K562 (cell line): ENCODE measurements around the gene GPATCH2L. TPM values are rescaled to one million over a fixed set of nuclear protein-coding genes. Genes with fewer than 3 reads are reported as not detected.

Experiments used
- ATF1 ChIP-seq, 2 experiments: fragments of 450-650 bp in 1 of 2; IDR thresholded peaks; 2 replicates each; pipeline ENCODE4 v1.6.1; 2016; ENCODE audit warnings: missing compliant biosample characterization in 1 of 2, missing genetic modification characterization in 1 of 2
- BACH1 ChIP-seq: fragments of 200-800 bp; sonication (Bioruptor generic); IDR thresholded peaks from 2 replicates; pipeline ENCODE4 v1.6.1; 2016; ENCODE audit warnings: missing genetic modification characterization, missing compliant biosample characterization
- DDX20 ChIP-seq: fragments of 450-650 bp; IDR thresholded peaks from 2 replicates; pipeline ENCODE4 v1.6.1; 2016; ENCODE audit warnings: missing genetic modification characterization, low read depth, mild to moderate bottlenecking, missing compliant biosample characterization, moderate library complexity
- DMBX1 ChIP-seq: fragments of 250-450 bp; sonication (Bioruptor Pico); IDR thresholded peaks from 2 replicates; pipeline ENCODE4 v1.8.0; 2022; ENCODE audit warnings: inconsistent platforms, mild to moderate bottlenecking, moderate library complexity, borderline replicate concordance
- GATA2 ChIP-seq: sonication (generic); formaldehyde crosslinking; IDR thresholded peaks from 2 replicates; pipeline ENCODE4 v1.4.0; 2020; ENCODE audit warnings: mild to moderate bottlenecking, missing genetic modification reagents
- HCFC1 ChIP-seq: IDR thresholded peaks from 2 replicates; pipeline ENCODE4 v1.6.1; 2012; ENCODE audit warnings: low read depth, low read length, improper control_type of control experiment
- HSF4 ChIP-seq: fragments of 250-450 bp; sonication (Bioruptor Pico); IDR thresholded peaks from 2 replicates; pipeline ENCODE4 v2.1.2; 2022; ENCODE audit warnings: mild to moderate bottlenecking, moderate library complexity, borderline replicate concordance
- JUND ChIP-seq, 2 experiments: IDR thresholded peaks; 2 replicates in 1 of 2; 3 replicates in 1 of 2; pipeline ENCODE4 v1.6.1; 2011; ENCODE audit warnings: borderline replicate concordance in 2 of 2, low read depth in 2 of 2, low read length in 2 of 2, improper control_type of control experiment in 1 of 2, missing biosample characterization in 1 of 2, missing genetic modification characterization in 1 of 2, missing genetic modification reagents in 1 of 2
- MYC ChIP-seq, 2 experiments: fragments of 250-450 bp in 1 of 2; sonication (Bioruptor Pico) in 1 of 2; IDR thresholded peaks; 2 replicates each; pipeline versions ENCODE4 v1.5.1 to v1.6.1; 2012 to 2021; ENCODE audit warnings: low read depth in 2 of 2, borderline replicate concordance in 1 of 2, improper control_type of control experiment in 1 of 2, low read length in 1 of 2, mild to moderate bottlenecking in 1 of 2, moderate library complexity in 1 of 2
- NFRKB ChIP-seq: fragments of 450-650 bp; IDR thresholded peaks from 2 replicates; pipeline ENCODE4 v1.6.1; 2016; ENCODE audit warnings: low read depth
- NFYB ChIP-seq: IDR thresholded peaks from 2 replicates; pipeline ENCODE4 v1.6.1; 2011; ENCODE audit warnings: mild to moderate bottlenecking, moderate library complexity; ENCODE audit not compliant: insufficient read length; ENCODE audit errors: extremely low read depth
- POLR2A ChIP-seq: fragments of 450-650 bp; conservative IDR thresholded peaks from 2 replicates; pipeline ENCODE4 v1.6.1; 2016
- RAD51 ChIP-seq: fragments of 450-650 bp; IDR thresholded peaks from 2 replicates; pipeline ENCODE4 v1.7.1; 2016; ENCODE audit warnings: low read depth, mild to moderate bottlenecking, borderline replicate concordance
- SOX6 ChIP-seq: fragments of 450-650 bp; IDR thresholded peaks from 2 replicates; pipeline ENCODE4 v1.6.1; 2014; ENCODE audit warnings: mild to moderate bottlenecking
- polyA plus RNA-seq, 8 experiments: library from polyadenylated mRNA; depleted of rRNA in 4 of 8; stranded (reverse) in 5 of 8; unstranded in 3 of 8; fragments of >200 nt; fragmentation: Nextera tagmentation in 2 of 8; fragmentation: Illumina TruSeq in 1 of 8; extraction: Ambion mirVana in 2 of 8; extraction: Trizol in 1 of 8; gene quantifications; 2 replicates each; pipeline versions ENCODE4 v1.2.1 to v1.2.3, GENCODE V29; 2011 to 2014; ENCODE audit warnings: inconsistent platforms in 1 of 8, missing spikeins in 1 of 8
- total RNA-seq, 7 experiments: library from RNA; depleted of rRNA in 6 of 7; stranded (reverse); fragments of >200 nt in 6 of 7; fragmentation: Illumina TruSeq in 2 of 7; extraction: Trizol in 2 of 7; gene quantifications; 2 replicates each; pipeline versions ENCODE4 v1.2.1 to v1.2.3, GENCODE V29; 2011 to 2021; ENCODE audit warnings: low replicate concordance in 1 of 7
- TF ChIP-seq, protein P1 (sequence below): IDR thresholded peaks from 2 replicates; pipeline ENCODE4 v1.6.1; 2012; ENCODE audit warnings: low read depth, low read length, improper control_type of control experiment, borderline replicate concordance
- TF ChIP-seq, protein P2 (sequence below): sonication (generic); formaldehyde crosslinking; IDR thresholded peaks from 2 replicates; pipeline ENCODE4 v1.9.0; 2022; ENCODE audit warnings: mild to moderate bottlenecking, missing genetic modification reagents
- TF ChIP-seq, protein P3 (sequence below), 2 experiments: IDR thresholded peaks; 2 replicates each; pipeline ENCODE4 v1.6.1; 2012; ENCODE audit warnings: improper control_type of control experiment in 2 of 2, low read depth in 2 of 2, low read length in 2 of 2, borderline replicate concordance in 1 of 2
- TF ChIP-seq, protein P4 (sequence below), 2 experiments: IDR thresholded peaks; 2 replicates each; pipeline ENCODE4 v1.6.1; 2011; ENCODE audit warnings: borderline replicate concordance in 1 of 2, control low read depth in 1 of 2, low read depth in 1 of 2, low read length in 1 of 2, mild to moderate bottlenecking in 1 of 2, mixed read lengths in 1 of 2, moderate library complexity in 1 of 2; ENCODE audit not compliant: insufficient read depth in 1 of 2, insufficient read length in 1 of 2, poor library complexity in 1 of 2, severe bottlenecking in 1 of 2; ENCODE audit errors: extremely low read depth in 1 of 2
- TF ChIP-seq, protein P5 (sequence below): sonication (generic); formaldehyde crosslinking; IDR thresholded peaks from 2 replicates; pipeline ENCODE4 v1.5.0; 2020; ENCODE audit warnings: missing genetic modification reagents

Gene GPATCH2L
- total and polyA plus RNA-seq, 9 of the 15 experiments (the other 6 are each of a cell fraction or from before 2014, with no cell fraction given), result 13.1 to 39.6 (median 20.0) TPM

DNA sequence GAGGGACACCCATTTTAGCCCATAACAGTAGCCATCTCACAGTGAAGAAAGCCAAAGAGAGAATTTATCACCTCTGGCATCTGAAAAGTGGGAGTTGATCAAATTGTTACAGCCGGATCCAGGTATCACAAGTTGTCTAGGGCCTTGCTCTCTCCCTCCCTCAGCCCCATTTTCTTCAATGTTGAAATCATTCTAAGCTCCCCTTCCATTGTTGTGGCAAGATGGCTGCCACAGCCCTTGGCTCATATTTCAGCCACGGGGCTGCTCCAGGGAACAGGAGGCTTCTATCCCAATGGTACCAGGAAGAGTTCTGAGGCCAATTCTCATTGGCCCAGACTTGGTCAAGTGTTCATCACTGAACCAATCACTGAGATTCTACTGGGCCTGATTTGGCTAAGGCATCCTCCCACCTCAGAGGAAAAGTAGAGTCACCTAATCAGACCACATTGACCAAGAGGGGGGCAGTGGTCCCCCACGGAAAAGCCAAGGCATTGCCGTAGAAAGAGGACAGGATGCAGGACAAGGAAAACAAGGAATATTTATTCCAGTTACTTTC lies 106.2 kb downstream of the GPATCH2L start (continued):
- TF ChIP-seq, protein P1, sequence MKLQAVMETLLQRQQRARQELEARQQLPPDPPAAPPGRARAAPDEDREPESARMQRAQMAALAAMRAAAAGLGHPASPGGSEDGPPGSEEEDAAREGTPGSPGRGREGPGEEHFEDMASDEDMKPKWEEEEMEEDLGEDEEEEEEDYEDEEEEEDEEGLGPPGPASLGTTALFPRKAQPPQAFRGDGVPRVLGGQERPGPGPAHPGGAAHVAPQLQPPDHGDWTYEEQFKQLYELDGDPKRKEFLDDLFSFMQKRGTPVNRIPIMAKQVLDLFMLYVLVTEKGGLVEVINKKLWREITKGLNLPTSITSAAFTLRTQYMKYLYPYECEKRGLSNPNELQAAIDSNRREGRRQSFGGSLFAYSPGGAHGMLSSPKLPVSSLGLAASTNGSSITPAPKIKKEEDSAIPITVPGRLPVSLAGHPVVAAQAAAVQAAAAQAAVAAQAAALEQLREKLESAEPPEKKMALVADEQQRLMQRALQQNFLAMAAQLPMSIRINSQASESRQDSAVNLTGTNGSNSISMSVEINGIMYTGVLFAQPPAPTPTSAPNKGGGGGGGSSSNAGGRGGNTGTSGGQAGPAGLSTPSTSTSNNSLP, result 0 out of 2 replicates have a peak, but pooled peaks have one; percentile 29
- TF ChIP-seq, protein P2, sequence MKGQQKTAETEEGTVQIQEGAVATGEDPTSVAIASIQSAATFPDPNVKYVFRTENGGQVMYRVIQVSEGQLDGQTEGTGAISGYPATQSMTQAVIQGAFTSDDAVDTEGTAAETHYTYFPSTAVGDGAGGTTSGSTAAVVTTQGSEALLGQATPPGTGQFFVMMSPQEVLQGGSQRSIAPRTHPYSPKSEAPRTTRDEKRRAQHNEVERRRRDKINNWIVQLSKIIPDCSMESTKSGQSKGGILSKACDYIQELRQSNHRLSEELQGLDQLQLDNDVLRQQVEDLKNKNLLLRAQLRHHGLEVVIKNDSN (CRISPR knock-in tag), result peak; percentile 75
- TF ChIP-seq NFRKB, result peak; percentile 97
- TF ChIP-seq DDX20 (tag), result no peak
- TF ChIP-seq NFYB, result peak; percentile 6
- TF ChIP-seq ATF1 (CRISPR knock-in tag; IDR thresholded peaks at IDR 0.05), result no peak
- TF ChIP-seq ATF1 (tag; IDR thresholded peaks at IDR 0.05), result 0 out of 2 replicates have a peak, but pooled peaks have one; percentile 10
- TF ChIP-seq, protein P3, sequence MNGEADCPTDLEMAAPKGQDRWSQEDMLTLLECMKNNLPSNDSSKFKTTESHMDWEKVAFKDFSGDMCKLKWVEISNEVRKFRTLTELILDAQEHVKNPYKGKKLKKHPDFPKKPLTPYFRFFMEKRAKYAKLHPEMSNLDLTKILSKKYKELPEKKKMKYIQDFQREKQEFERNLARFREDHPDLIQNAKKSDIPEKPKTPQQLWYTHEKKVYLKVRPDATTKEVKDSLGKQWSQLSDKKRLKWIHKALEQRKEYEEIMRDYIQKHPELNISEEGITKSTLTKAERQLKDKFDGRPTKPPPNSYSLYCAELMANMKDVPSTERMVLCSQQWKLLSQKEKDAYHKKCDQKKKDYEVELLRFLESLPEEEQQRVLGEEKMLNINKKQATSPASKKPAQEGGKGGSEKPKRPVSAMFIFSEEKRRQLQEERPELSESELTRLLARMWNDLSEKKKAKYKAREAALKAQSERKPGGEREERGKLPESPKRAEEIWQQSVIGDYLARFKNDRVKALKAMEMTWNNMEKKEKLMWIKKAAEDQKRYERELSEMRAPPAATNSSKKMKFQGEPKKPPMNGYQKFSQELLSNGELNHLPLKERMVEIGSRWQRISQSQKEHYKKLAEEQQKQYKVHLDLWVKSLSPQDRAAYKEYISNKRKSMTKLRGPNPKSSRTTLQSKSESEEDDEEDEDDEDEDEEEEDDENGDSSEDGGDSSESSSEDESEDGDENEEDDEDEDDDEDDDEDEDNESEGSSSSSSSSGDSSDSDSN (IDR thresholded peaks at IDR 0.05; ENCODE audit: borderline replicate concordance in 1 of 2, low read depth in 2 of 2, low read length in 2 of 2), result 0 out of 4 replicates have a peak, but pooled peaks of 1 of the 2 experiments have one; percentile 7
- TF ChIP-seq POLR2A, result peak; percentile 71
- TF ChIP-seq RAD51, result peak; percentile 71; the same call in 1 of the 2 replicates
- peak; percentile 57 for TF ChIP-seq JUND (IDR thresholded peaks at IDR 0.05; ENCODE audit: borderline replicate concordance, low read depth, low read length)
- TF ChIP-seq JUND (tag; IDR thresholded peaks at IDR 0.05; ENCODE audit: borderline replicate concordance, low read depth, low read length), result no peak; the same call in 2 of the 3 replicates
- TF ChIP-seq GATA2 (CRISPR knock-in tag), result peak; percentile 25; the same call in 1 of the 2 replicates
- TF ChIP-seq HCFC1, result no peak
- peak; percentile 31; the same call in 1 of the 2 replicates for TF ChIP-seq MYC (IDR thresholded peaks at IDR 0.05; ENCODE audit: low read depth, low read length)
- peak; percentile 52; the same call in 1 of the 2 replicates for TF ChIP-seq MYC (CRISPR knock-in tag; IDR thresholded peaks at IDR 0.05; ENCODE audit: borderline replicate concordance, low read depth)
- TF ChIP-seq, protein P4, sequence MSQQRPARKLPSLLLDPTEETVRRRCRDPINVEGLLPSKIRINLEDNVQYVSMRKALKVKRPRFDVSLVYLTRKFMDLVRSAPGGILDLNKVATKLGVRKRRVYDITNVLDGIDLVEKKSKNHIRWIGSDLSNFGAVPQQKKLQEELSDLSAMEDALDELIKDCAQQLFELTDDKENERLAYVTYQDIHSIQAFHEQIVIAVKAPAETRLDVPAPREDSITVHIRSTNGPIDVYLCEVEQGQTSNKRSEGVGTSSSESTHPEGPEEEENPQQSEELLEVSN (IDR thresholded peaks at IDR 0.05; ENCODE audit: borderline replicate concordance in 1 of 2, extremely low read depth in 1 of 2, insufficient read depth in 1 of 2, insufficient read length in 1 of 2, low read depth in 1 of 2, low read length in 1 of 2, poor library complexity in 1 of 2, severe bottlenecking in 1 of 2), result peak in 1 of 2 experiments; percentile 49
- TF ChIP-seq, protein P5, sequence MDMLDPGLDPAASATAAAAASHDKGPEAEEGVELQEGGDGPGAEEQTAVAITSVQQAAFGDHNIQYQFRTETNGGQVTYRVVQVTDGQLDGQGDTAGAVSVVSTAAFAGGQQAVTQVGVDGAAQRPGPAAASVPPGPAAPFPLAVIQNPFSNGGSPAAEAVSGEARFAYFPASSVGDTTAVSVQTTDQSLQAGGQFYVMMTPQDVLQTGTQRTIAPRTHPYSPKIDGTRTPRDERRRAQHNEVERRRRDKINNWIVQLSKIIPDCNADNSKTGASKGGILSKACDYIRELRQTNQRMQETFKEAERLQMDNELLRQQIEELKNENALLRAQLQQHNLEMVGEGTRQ, result peak; percentile 75
- TF ChIP-seq HSF4 (CRISPR knock-in tag), result no peak
- TF ChIP-seq BACH1, result no peak
- TF ChIP-seq DMBX1 (CRISPR knock-in tag), result peak; percentile 40; the same call in 1 of the 2 replicates
- TF ChIP-seq SOX6, result peak; percentile 46
